T47D (cell line): ENCODE measurements around the gene IFNK.
A peak's percentile ranks its signal among the peaks of the same experiment; 100 is the strongest.

Experiments used
- DNase-seq, 2 experiments: peaks; one replicate each; pipeline versions ENCODE4 v3.0.0 to v3.0.0-alpha.2; 2011 to 2012; ENCODE audit warnings: low read depth in 1 of 2, low spot score in 1 of 2
- JUND ChIP-seq: IDR thresholded peaks from 2 replicates; pipeline ENCODE4 v1.6.1; 2012; ENCODE audit warnings: low read depth
- in situ Hi-C: cut with HindIII; loops from 2 replicates; pipeline ENCODE4 v1.10.0; 2016; ENCODE audit warnings: low sequenced_read_pairs, low pct_unique_long_range_greater_than_20kb

Gene IFNK

DNA sequence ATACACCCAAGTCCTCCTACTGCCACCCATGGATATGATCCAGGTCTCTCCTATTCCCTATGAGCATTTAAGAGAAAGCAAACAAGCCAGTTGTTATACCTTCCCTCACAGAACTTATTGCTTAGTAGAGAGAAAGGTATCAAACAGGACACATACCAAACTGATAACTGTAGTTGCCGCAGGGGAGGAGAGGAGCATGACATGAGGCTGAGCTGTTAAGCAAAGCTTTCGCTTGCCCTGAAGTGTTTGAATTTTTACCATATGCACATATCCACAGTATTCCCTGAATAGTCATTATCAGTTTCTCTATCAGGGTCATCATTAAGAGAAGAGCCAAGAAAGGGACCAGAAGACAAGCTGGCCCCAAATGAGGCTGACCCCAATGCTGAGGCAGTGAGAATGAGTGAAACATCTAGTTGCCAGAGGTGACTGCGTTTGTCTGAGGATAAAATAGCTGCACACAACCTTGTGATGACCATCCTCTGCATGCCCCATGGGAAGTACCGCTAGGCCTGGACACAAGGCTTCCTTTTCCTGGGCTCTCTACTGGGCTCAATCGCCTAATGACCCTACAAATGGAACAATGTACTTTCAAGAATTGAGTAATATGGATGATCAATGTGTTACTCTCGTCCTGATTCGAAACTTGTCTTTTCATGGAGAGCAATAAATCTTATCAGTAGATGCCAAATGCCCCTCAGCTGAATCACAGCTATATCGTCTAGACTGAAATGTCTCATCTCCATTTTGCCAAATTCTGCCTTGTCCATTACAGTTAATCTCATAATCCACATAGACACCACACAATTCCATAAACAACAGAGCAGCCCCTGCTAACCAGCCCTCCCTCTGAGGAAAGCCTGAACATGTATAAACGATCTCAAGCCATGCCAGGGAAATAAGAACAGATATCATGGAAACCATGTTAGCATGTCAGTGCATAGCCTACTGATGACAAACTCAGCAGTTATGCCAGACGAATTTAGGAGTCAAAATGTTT lies 4.3 kb upstream of the IFNK start:
- in situ Hi-C loops: no loop called here
- no peak for TF ChIP-seq JUND
- DNase-seq: no peak

- no peak for TF ChIP-seq JUND
- DNase-seq: no peak
- in situ Hi-C loops: no loop called here
These were observed 3.1 kb upstream of the IFNK start for GRCh38 chr9:27520986-27521385.

GRCh38 chr9:27523141-27523540 lies 949 bp upstream of the IFNK start:
- peak in 1 of 2 experiments; percentile 22 for DNase-seq
- in situ Hi-C loops: no loop called here
- no peak for TF ChIP-seq JUND

GRCh38 chr9:27527702-27528075 lies 3.6 kb downstream of the IFNK start:
- in situ Hi-C loops: no loop called here

GRCh38 chr9:27528076-27528885 lies 4.2 kb downstream of the IFNK start:
- DNase-seq: peak; percentile 13 to 41
- in situ Hi-C loops: no loop called here
- TF ChIP-seq JUND: no peak

More at GRCh38 chr9:27527702-27528075, 3.6 kb downstream of the IFNK start:
- no peak for DNase-seq
- TF ChIP-seq JUND: no peak

DNA sequence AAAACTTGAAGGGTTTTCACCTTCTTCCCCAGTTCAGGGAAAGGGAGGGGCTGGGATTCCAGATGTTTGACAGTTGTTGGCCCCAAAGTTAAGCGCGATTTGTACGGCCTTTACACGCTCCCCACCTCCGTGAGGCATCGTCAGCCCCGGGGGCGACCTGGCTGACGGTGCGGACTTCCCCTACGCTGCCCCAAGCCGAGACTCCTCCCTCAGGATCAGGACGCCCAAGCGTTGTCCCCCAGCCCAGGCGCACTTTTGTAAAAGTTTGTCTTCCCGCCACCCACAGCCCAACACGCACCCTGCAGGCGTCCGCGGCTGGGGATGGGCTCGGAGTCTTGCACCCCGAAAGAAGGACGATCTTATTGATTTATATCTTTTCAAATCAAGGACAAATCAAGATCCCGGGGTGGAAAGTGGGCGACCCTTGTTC lies 4.8 kb downstream of the IFNK start:
- in situ Hi-C loops: no loop called here
- TF ChIP-seq JUND: no peak
- no peak for DNase-seq

- in situ Hi-C loops: no loop called here
- peak; percentile 42 to 60 for DNase-seq
- no peak for TF ChIP-seq JUND
These were observed 5.5 kb downstream of the IFNK start, which contains the start of gene MOB3B for GRCh38 chr9:27529316-27530278. MOB3B (minus strand) TSS chr9:27529814; CDS start chr9:27455550, 74,264 bp downstream.

- DNase-seq: no peak
- TF ChIP-seq JUND: no peak
- in situ Hi-C loops: no loop called here
These were observed 7.0 kb downstream of the IFNK start for GRCh38 chr9:27530915-27531755.

GRCh38 chr9:27532046-27532445 lies 8.0 kb downstream of the IFNK start:
- in situ Hi-C loops: no loop called here
- no peak for TF ChIP-seq JUND
- no peak for DNase-seq

DNA sequence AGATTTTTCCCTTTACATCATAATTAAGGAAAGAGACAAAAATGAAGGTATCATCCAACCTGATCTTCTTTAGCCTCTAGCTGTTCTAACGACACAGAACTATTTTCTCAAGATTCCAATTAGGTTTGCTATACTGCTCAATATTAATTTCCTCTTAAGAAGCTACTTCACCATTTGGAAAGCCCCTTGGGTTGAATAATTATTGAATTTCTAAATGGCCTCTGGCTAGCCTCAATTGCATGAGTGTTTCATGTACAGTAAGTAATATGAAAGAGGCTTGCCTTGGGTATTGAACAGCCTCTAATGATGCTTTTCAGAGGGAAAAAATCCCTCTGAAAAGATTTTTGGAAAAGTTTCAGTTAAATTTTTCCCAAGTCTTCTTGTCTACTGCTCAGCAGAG lies 9.2 kb downstream of the IFNK start:
- TF ChIP-seq JUND: no peak
- no peak for DNase-seq
- in situ Hi-C loops: no loop called here

DNA sequence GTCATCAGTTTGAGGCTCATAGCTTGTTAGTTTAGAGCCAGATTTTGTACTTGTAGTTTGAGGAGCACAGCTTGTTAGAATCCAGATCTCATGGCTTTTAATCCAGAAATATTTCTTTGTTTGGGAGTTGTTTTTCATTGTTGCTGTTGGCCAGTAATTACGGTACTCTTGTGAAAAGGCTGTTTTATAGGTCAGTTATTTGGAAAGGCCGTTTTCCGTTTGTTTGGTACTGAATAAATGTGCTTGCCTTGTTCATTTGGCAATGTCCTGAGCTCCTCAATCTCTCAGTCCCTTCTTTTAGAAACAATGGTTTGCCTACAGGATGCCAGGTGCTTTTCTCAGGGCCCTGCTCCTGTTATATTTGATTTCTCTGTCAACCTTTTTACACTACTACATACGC lies 10.0 kb downstream of the IFNK start:
- in situ Hi-C loops: no loop called here
- DNase-seq: no peak
- TF ChIP-seq JUND: no peak
